Fibroblast of skin of abdomen (primary cell): ENCODE results near the gene MSN.
A peak's percentile ranks its signal among the peaks of the same experiment; 100 is the strongest.

Source experiments
- DNase-seq: peaks from one replicate; pipeline ENCODE4 v3.0.0-alpha.2; 2013

Gene MSN

GRCh38 chrX:65674204-65674893 lies 6.9 kb downstream of the MSN start:
- no peak for DNase-seq

- peak; percentile 93 for DNase-seq
Measured at GRCh38 chrX:65677954-65678469, 10.6 kb downstream of the MSN start.

GRCh38 chrX:65679071-65679540 lies 11.7 kb downstream of the MSN start:
- DNase-seq = peak; percentile 68

GRCh38 chrX:65681810-65682209 lies 14.4 kb downstream of the MSN start:
- DNase-seq = no peak

GRCh38 chrX:65685112-65685511 lies 17.7 kb downstream of the MSN start:
- DNase-seq = no peak

- DNase-seq = no peak
Measured at GRCh38 chrX:65686236-65686635, 18.8 kb downstream of the MSN start.

- no peak for DNase-seq
Measured at GRCh38 chrX:65687367-65687766, 19.9 kb downstream of the MSN start.

GRCh38 chrX:65688403-65688871 lies 21.0 kb downstream of the MSN start:
- no peak for DNase-seq

GRCh38 chrX:65689377-65689776 lies 21.9 kb downstream of the MSN start:
- no peak for DNase-seq

- peak; percentile 52 for DNase-seq
Measured at GRCh38 chrX:65690057-65690855, 22.8 kb downstream of the MSN start.

- no peak for DNase-seq
Measured at GRCh38 chrX:65695849-65696449, 28.5 kb downstream of the MSN start.

GRCh38 chrX:65696613-65697012 lies 29.2 kb downstream of the MSN start:
- no peak for DNase-seq

GRCh38 chrX:65697211-65697641 lies 29.8 kb downstream of the MSN start:
- peak; percentile 86 for DNase-seq

GRCh38 chrX:65697915-65698796 lies 30.7 kb downstream of the MSN start:
- DNase-seq = no peak

GRCh38 chrX:65702956-65703355 lies 35.5 kb downstream of the MSN start:
- DNase-seq = no peak

- no peak for DNase-seq
Measured at GRCh38 chrX:65705439-65705838, 38.0 kb downstream of the MSN start.

GRCh38 chrX:65706041-65706828 lies 38.8 kb downstream of the MSN start:
- DNase-seq = peak; percentile 55

GRCh38 chrX:65707151-65707550 lies 39.7 kb downstream of the MSN start:
- no peak for DNase-seq

GRCh38 chrX:65712005-65712806 lies 44.8 kb downstream of the MSN start:
- DNase-seq = no peak

GRCh38 chrX:65718538-65718937 lies 51.1 kb downstream of the MSN start:
- DNase-seq = no peak
